ENCODE data around the gene IGSF6. TPM values are rescaled to one million over a fixed set of nuclear protein-coding genes. Genes with fewer than 3 reads are reported as not detected.

Gene IGSF6
- total and polyA plus RNA-seq, 2 of the 13 experiments (the other 11 are each of a cell fraction or from before 2014, with no cell fraction given): not detected

DNA sequence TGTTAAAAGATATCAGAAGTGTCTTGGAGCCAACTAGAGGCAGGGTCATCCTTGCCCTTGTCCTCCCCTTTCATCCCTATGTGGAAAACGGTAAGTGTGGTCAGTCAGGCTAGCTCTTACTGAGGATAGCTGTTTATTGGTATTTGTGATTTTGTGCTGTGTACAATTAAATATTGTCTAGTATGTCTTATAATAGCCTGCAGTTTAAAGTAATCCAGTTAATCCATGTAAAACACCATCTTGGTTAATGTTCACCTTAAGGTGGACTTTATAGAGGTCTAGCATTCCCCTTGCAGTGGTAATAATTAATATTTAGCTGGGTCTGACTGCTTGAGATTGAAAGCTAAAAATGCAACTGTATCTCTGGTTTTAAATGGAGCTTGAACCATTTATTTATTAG, 27.4 kb downstream of the IGSF6 start:
- Histone ChIP-seq H3K79me2 (ENCODE audit: insufficient read depth, low read length) (no peaks in the 10 kb centered on the region), H2AFZ (ENCODE audit: low read length) (no peak overlapping the region), H3K4me1 (ENCODE audit: insufficient read depth, low read length) (peaks cover 37% of the 10 kb centered on the region), H3K27me3 (ENCODE audit: control insufficient read depth in 1 of 2, insufficient read depth in 2 of 2, low read length in 2 of 2) (no peaks in the 10 kb centered on the region), H4K20me1 (ENCODE audit: insufficient read depth, low read length) (no peaks in the 10 kb centered on the region), H3K27ac (ENCODE audit: extremely low read length, insufficient read depth, low read length) (no peak overlapping the region), H3K36me3 (replicated peaks in 1 of 2; ENCODE audit: control insufficient read depth in 1 of 2, insufficient read depth in 2 of 2, low read length in 2 of 2) (peaks cover 18 to 37% of the 10 kb centered on the region in 2 experiments), H3K9ac (ENCODE audit: insufficient read depth, low read depth, low read length) (no peak overlapping the region), H3K9me3 (ENCODE audit: low read length) (no peaks in the 10 kb centered on the region), H3K4me2 (ENCODE audit: low read depth, low read length) (no peak overlapping the region), H3K4me3 (replicated peaks in 1 of 3; ENCODE audit: insufficient read depth in 1 of 3, low read depth in 2 of 3, low read length in 3 of 3) (no peak overlapping the region)
- TF ChIP-seq, protein P1, sequence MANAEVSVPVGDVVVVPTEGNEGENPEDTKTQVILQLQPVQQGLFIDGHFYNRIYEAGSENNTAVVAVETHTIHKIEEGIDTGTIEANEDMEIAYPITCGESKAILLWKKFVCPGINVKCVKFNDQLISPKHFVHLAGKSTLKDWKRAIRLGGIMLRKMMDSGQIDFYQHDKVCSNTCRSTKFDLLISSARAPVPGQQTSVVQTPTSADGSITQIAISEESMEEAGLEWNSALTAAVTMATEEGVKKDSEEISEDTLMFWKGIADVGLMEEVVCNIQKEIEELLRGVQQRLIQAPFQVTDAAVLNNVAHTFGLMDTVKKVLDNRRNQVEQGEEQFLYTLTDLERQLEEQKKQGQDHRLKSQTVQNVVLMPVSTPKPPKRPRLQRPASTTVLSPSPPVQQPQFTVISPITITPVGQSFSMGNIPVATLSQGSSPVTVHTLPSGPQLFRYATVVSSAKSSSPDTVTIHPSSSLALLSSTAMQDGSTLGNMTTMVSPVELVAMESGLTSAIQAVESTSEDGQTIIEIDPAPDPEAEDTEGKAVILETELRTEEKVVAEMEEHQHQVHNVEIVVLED (CRISPR knock-in tag; IDR thresholded peaks at IDR 0.05; ENCODE audit: borderline replicate concordance): 0 out of 2 replicates have a peak, but pooled peaks have one; percentile 24
- TF ChIP-seq XBP1 (CRISPR knock-in tag; IDR thresholded peaks at IDR 0.05): no peak
- intact Hi-C loops (cut with micrococcal nuclease; ENCODE audit: unreplicated experiment): no loop called here
- FAIRE-seq (no peak), ATAC-seq (no peak), DNase-seq (ENCODE audit: low spot score) (no peak)
- WGBS (ENCODE audit: low lambda C conversion rate): 83% methylated on average over 1 of the region's 1 CpG
- ChIA-PET CTCF (ENCODE audit: low intra/inter-chr PET ratio, low total read pairs) (no interaction called here), POLR2A (no interaction called here)
- in situ Hi-C loops (cut with HindIII; ENCODE audit: extremely low pct_ligation_motif_present, low pct_unique_long_range_greater_than_20kb): no loop called here
- BruUV-seq (replicated peaks): TSS peak; percentile 25

- Histone ChIP-seq H3K79me2 (ENCODE audit: insufficient read depth, low read length) (no peaks in the 10 kb centered on the region), H3K9me3 (ENCODE audit: low read length) (no peaks in the 10 kb centered on the region), H3K4me2 (ENCODE audit: low read depth, low read length) (no peak overlapping the region), H3K4me3 (replicated peaks in 1 of 3; ENCODE audit: insufficient read depth in 1 of 3, low read depth in 2 of 3, low read length in 3 of 3) (no peak overlapping the region), H3K27me3 (ENCODE audit: control insufficient read depth in 1 of 2, insufficient read depth in 2 of 2, low read length in 2 of 2) (no peaks in the 10 kb centered on the region), H2AFZ (ENCODE audit: low read length) (no peak overlapping the region), H4K20me1 (ENCODE audit: insufficient read depth, low read length) (no peaks in the 10 kb centered on the region), H3K27ac (ENCODE audit: extremely low read length, insufficient read depth, low read length) (no peak overlapping the region), H3K4me1 (ENCODE audit: insufficient read depth, low read length) (peaks cover 23% of the 10 kb centered on the region), H3K36me3 (replicated peaks in 1 of 2; ENCODE audit: control insufficient read depth in 1 of 2, insufficient read depth in 2 of 2, low read length in 2 of 2) (peaks cover 15 to 33% of the 10 kb centered on the region in 2 experiments), H3K9ac (ENCODE audit: insufficient read depth, low read depth, low read length) (no peak overlapping the region)
- DNase-seq (ENCODE audit: low spot score) (no peak), FAIRE-seq (no peak), ATAC-seq (no peak)
- ChIA-PET CTCF (ENCODE audit: low intra/inter-chr PET ratio, low total read pairs) (no interaction called here), POLR2A (no interaction called here)
- WGBS (ENCODE audit: low lambda C conversion rate): 98% methylated on average over 1 of the region's 1 CpG
- intact Hi-C loops (cut with micrococcal nuclease; ENCODE audit: unreplicated experiment) (no loop called here), in situ Hi-C loops (cut with HindIII; ENCODE audit: extremely low pct_ligation_motif_present, low pct_unique_long_range_greater_than_20kb) (no loop called here)
- no TSS peak for BruUV-seq (replicated peaks)
- no peak for TF ChIP-seq DNMT1 (CRISPR knock-in tag; IDR thresholded peaks at IDR 0.05)
- no peak for TF ChIP-seq PRPF4 (IDR thresholded peaks at IDR 0.05; ENCODE audit: low read depth, low read length, poor library complexity, severe bottlenecking)
- TF ChIP-seq, protein P2, sequence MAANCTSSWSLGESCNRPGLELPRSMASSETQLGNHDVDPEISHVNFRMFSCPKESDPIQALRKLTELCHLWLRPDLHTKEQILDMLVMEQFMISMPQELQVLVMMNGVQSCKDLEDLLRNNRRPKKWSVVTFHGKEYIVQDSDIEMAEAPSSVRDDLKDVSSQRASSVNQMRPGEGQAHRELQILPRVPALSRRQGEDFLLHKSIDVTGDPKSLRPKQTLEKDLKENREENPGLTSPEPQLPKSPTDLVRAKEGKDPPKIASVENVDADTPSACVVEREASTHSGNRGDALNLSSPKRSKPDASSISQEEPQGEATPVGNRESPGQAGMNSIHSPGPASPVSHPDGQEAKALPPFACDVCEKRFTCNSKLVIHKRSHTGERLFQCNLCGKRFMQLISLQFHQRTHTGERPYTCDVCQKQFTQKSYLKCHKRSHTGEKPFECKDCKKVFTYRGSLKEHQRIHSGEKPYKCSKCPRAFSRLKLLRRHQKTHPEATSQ (CRISPR knock-in tag; IDR thresholded peaks at IDR 0.05; ENCODE audit: borderline replicate concordance): no peak
- TF ChIP-seq POGK (CRISPR knock-in tag; conservative IDR thresholded peaks at IDR 0.05): no peak
- no peak for TF ChIP-seq ZNF619 (CRISPR knock-in tag; IDR thresholded peaks at IDR 0.05)
- TF ChIP-seq HOXD1 (CRISPR knock-in tag; IDR thresholded peaks at IDR 0.05): no peak
- TF ChIP-seq ZNF451 (CRISPR knock-in tag; IDR thresholded peaks at IDR 0.05): no peak
- TF ChIP-seq EHMT2 (IDR thresholded peaks at IDR 0.05; ENCODE audit: borderline replicate concordance, low read depth, low read length): no peak
- no peak for TF ChIP-seq RAD51 (IDR thresholded peaks at IDR 0.05; ENCODE audit: borderline replicate concordance)
- no peak for TF ChIP-seq TCF12 (IDR thresholded peaks at IDR 0.05)
- no peak for TF ChIP-seq TCF12 (CRISPR knock-in tag; IDR thresholded peaks at IDR 0.05)
These were observed 29.9 kb downstream of the IGSF6 start for GRCh38 chr16:21622545-21622944.
